Calu3 (cell line): ENCODE data around the gene CALML5. TPM values are rescaled to one million over a fixed set of nuclear protein-coding genes. Genes with fewer than 3 reads are reported as not detected.

Experiments
- BruUV-seq: library from RNA; stranded (reverse); fragments of 400-500 nt; replicated peaks from 2 replicates; lab custom pipeline; 2021; lab: Mats Ljungman, UMichigan
- CTCF ChIA-PET: fragments of 300-600 bp; sonication (Branson Sonifier 250); formaldehyde crosslinking; loops from one replicate; lab custom pipeline; 2022; ENCODE audit warnings: antibody characterized with exemption; lab: Charles Lee
- DNase-seq: peaks from one replicate; pipeline ENCODE4 v3.0.0; 2022
- H3K27ac Mint-ChIP-seq: one replicate; pipeline ENCODE4 v1.8.0; 2022; ENCODE audit warnings: mixed read lengths; ENCODE audit not compliant: unreplicated experiment
- H3K27me3 Mint-ChIP-seq: one replicate; pipeline ENCODE4 v1.8.0; 2022; ENCODE audit warnings: mixed read lengths; ENCODE audit not compliant: unreplicated experiment
- H3K36me3 Mint-ChIP-seq: one replicate; pipeline ENCODE4 v1.8.0; 2022; ENCODE audit warnings: mild to moderate bottlenecking, moderate library complexity, mixed read lengths; ENCODE audit not compliant: insufficient read depth, unreplicated experiment
- H3K4me1 Mint-ChIP-seq: one replicate; pipeline ENCODE4 v1.8.0; 2022; ENCODE audit warnings: mild to moderate bottlenecking, low read depth, mixed read lengths; ENCODE audit not compliant: unreplicated experiment
- H3K4me3 Mint-ChIP-seq: one replicate; pipeline ENCODE4 v1.8.0; 2022; ENCODE audit warnings: mild to moderate bottlenecking, low read depth, moderate library complexity, mixed read lengths; ENCODE audit not compliant: unreplicated experiment
- H3K9me3 Mint-ChIP-seq: one replicate; pipeline ENCODE4 v1.8.0; 2022; ENCODE audit warnings: low read depth, mixed read lengths; ENCODE audit not compliant: unreplicated experiment
- intact Hi-C: fragments of 100-400 bp; cut with micrococcal nuclease; formaldehyde crosslinking; loops from one replicate; pipeline ENCODE4 v1.10.0; 2022; ENCODE audit not compliant: unreplicated experiment
- total RNA-seq: library from RNA; stranded (reverse); gene quantifications from 2 replicates; pipeline ENCODE4 v1.2.3, GENCODE V29; 2022
- TF ChIP-seq, protein P1 (sequence below): fragments of 200-600 bp; IDR thresholded peaks from one replicate; pipeline ENCODE4 v1.8.0; 2022; ENCODE audit warnings: antibody characterized with exemption; ENCODE audit not compliant: unreplicated experiment

CALML5 gene
- total RNA-seq, 1 experiment from 2014 or later, result not detected

- no peaks in the 10 kb centered on the region for H3K9me3 Mint-ChIP-seq
- H3K4me1 Mint-ChIP-seq, result peaks cover 18% of the 10 kb centered on the region
- H3K36me3 Mint-ChIP-seq, result peaks cover 4% of the 10 kb centered on the region
- peaks cover 7% of the 10 kb centered on the region for H3K27me3 Mint-ChIP-seq
- TF ChIP-seq, protein P1, sequence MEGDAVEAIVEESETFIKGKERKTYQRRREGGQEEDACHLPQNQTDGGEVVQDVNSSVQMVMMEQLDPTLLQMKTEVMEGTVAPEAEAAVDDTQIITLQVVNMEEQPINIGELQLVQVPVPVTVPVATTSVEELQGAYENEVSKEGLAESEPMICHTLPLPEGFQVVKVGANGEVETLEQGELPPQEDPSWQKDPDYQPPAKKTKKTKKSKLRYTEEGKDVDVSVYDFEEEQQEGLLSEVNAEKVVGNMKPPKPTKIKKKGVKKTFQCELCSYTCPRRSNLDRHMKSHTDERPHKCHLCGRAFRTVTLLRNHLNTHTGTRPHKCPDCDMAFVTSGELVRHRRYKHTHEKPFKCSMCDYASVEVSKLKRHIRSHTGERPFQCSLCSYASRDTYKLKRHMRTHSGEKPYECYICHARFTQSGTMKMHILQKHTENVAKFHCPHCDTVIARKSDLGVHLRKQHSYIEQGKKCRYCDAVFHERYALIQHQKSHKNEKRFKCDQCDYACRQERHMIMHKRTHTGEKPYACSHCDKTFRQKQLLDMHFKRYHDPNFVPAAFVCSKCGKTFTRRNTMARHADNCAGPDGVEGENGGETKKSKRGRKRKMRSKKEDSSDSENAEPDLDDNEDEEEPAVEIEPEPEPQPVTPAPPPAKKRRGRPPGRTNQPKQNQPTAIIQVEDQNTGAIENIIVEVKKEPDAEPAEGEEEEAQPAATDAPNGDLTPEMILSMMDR, result no peak
- H3K4me3 Mint-ChIP-seq, result no peak overlapping the region
- no peak overlapping the region for H3K27ac Mint-ChIP-seq
- intact Hi-C loops, result no loop called here
- BruUV-seq, result no TSS peak
- no peak for DNase-seq
- CTCF ChIA-PET, result no interaction called here
Observed at GRCh38 chr10:5470062-5470751, 29.2 kb downstream of the CALML5 start.

DNA sequence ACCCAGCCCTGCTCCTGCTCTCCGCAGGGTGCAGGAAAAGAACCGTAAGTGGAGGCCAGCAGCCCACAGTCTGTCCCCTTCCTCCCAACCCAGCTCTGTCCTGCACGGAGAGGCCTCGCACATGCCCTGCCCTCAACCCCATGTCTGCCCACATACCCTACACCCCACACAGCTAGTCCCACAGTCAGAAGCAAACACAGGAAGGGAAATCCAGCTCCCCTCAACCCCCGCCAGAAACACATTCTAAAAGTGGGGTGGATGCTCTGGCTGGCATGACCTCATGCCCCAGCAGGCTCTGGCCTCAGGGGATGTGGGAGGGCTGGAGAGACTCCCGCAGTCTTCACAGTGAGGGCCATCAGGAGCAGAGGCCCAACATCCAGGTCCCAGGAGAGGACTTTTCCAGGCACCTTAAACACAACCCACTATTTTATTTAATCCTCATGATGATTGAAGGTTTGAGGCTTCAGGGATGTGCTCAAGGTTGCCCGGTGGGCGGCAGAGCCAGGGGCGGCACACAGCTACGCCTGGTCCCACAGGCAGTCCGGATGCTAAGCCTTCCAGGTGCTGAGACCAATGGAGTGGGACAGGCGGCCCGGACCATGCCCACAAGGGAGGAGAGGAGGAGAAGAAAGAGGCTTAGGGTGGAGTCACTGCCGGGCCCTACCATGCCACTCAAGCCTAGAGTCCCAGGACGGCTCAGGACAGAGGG, 29.9 kb downstream of the CALML5 start:
- Mint-ChIP-seq H3K27ac (peak overlapping the region; percentile 16), H3K9me3 (no peaks in the 10 kb centered on the region), H3K27me3 (peaks cover 7% of the 10 kb centered on the region), H3K4me3 (no peak overlapping the region), H3K4me1 (peaks cover 21% of the 10 kb centered on the region), H3K36me3 (peaks cover 4% of the 10 kb centered on the region)
- DNase-seq, result no peak
- CTCF ChIA-PET, result no interaction called here
- no TSS peak for BruUV-seq
- TF ChIP-seq, protein P1, result no peak
- intact Hi-C loops, result no loop called here

DNA sequence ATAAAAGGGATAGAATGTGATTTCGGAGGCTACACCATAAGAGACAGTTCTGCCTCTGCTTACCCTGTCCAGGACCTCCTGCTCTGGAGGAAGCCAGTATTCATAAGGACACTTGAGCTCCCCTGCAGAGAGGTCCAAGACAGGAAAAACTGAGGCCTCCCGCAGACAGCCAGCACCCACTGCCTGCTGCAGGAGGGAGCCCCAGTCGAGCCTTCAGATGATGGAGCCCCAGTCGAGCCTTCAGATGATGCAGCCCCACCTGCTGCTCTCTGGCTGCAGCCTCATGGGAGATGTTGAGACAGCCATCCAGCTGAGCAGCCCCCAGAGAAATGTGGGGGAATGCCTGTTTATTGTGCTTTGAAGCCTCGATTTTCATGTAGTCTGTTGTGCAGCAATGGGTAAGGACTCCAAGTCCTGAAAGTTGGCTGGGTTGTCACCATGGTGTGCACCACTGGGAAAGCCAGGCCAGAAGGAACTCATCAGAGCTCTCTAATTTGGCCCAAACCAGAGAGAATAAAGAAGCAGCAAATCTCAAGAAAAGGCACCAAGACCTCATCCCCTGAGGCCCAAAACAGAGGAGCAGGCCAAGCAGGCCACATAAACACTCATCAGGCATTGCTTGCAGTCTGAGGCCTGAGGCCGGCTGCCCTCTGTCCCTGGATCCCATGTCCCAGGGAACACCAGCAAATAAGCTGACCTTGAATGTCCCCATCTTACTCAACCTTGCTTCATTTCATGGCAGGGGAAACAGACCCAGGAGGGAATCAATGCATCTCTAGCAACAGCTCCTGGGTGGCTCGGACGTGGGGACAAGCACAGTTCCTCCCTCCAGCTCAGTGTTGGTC, 30.9 kb downstream of the CALML5 start:
- Mint-ChIP-seq H3K4me3 (no peak overlapping the region), H3K9me3 (no peaks in the 10 kb centered on the region), H3K4me1 (peaks cover 21% of the 10 kb centered on the region), H3K27me3 (peaks cover 7% of the 10 kb centered on the region), H3K27ac (peak overlapping the region; percentile 16), H3K36me3 (peaks cover 6% of the 10 kb centered on the region)
- BruUV-seq, result no TSS peak
- intact Hi-C loops, result no loop called here
- DNase-seq, result no peak
- CTCF ChIA-PET, result interaction anchor here (1.7 kb wide), 1 partner anchor 155 kb away, joined by 4 read pairs; no protein-coding TSS in a partner anchor
- TF ChIP-seq, protein P1, result no peak

- Mint-ChIP-seq H3K4me3 (no peak overlapping the region), H3K4me1 (peaks cover 21% of the 10 kb centered on the region), H3K36me3 (peaks cover 14% of the 10 kb centered on the region), H3K9me3 (no peaks in the 10 kb centered on the region), H3K27ac (no peak overlapping the region), H3K27me3 (peaks cover 7% of the 10 kb centered on the region)
- TF ChIP-seq, protein P1, result no peak
- no TSS peak for BruUV-seq
- CTCF ChIA-PET, result interaction anchor here (1.7 kb wide), 1 partner anchor 156 kb away, joined by 4 read pairs; no protein-coding TSS in a partner anchor
- intact Hi-C loops, result no loop called here
- no peak for DNase-seq
Observed at GRCh38 chr10:5467634-5468255, 31.6 kb downstream of the CALML5 start.
